ENCODE data around the gene KCNA3.

GRCh38 chr1:110680036-110680735 is 5.4 kb upstream of the KCNA3 start:
- TF ChIP-seq ELK4 (IDR thresholded peaks at IDR 0.05; ENCODE audit: borderline replicate concordance, low read depth, low read length) (no peak), CTCF (tag by site-specific recombination; IDR thresholded peaks at IDR 0.05) (no peak), EGR2 (tag by site-specific recombination; IDR thresholded peaks at IDR 0.05; ENCODE audit: low read depth) (no peak), HOXC10 (CRISPR knock-in tag; IDR thresholded peaks at IDR 0.05) (no peak), ZNF398 (tag by site-specific recombination; IDR thresholded peaks at IDR 0.05) (no peak)
